ENCODE results near the gene VAV3.

The VAV3 gene

DNA sequence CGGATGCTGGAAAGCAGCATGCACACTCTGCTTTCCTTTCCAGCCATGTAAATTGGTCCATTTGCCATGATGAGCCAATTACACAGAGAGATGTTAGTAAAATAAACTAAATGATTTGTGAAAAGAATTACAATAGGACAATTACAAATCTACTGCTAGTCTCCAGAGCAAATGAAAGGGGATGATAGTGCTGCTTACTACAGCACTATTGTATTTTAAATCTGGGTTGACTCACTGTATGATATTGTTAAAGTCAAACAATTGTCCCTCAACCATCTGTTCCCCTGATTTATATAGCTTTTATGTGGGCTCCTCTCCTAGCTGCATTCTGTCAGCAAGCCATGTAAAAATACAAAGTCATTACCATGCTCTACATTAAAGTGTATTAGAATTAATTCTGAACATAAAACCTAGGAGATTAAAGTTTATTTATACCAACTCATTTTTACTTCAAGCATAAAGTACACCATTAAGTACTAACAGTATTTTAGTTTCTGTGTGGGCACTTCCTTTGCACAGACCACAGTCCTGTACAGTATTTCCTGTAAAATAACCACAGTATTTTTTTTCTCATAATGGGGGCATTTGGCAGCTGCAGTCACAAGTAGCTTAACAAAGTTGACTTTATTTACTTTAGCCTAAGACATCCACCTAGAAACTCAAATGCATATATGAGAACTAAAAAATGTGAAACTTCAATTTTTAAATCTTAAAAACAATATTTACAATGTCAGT lies 135.8 kb downstream of the VAV3 start:
- DNase-seq: no peak

DNA sequence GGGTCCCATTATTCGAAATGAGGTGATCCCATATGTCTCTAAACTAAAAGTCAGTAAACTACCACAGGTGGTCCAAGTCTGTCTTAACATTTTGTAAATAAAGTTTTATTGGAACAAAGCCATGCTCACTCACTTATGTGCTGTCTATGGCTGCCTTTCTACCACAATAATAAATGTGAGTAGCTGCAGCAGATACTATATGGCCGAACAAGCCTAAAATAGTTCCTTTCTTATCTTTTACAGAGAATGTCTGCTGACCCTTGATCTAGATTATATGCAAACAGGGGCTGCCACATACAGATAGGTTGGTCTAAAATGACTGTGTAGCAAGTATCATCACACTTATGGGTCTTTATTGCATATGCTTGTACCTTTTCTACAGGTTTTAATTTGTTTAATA lies 140.0 kb downstream of the VAV3 start:
- no peak for DNase-seq

DNA sequence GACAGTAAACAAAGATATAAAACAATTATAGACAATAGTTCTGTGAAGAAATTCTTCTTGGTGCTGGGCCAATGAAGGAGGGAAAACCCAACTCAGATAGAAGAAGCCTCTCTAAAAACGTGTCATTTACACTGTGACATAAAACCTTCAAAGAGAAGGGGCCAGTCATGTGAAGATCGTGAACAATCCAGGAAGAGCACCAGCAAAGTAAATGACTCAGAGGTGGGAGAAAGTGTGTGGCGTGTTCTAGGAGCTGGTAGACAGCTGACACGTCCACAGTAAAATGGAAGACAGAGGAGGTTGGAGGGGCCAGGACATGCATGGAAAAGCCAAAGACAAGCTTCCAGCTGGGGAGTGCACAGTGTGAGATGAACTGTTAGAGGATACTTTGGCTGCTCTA lies 143.6 kb downstream of the VAV3 start:
- DNase-seq: no peak

DNA sequence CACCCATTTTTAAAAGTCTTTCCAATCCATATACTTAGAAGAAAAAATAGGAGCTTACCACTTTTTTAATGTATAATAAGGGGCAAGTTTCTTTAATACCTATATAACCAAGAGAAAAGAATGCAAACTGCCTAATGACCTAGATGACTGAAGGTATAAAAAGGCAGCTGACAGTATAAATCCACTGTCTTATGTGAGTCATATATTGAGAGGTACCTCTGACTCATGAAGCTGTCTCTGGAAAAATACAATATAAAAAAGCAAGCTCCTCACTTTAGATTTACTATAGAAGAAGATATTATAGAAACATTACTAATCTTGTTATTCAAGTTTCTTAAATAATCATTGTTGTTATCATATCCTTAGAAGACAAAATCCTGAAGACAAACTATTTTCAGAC lies 144.2 kb downstream of the VAV3 start:
- DNase-seq: no peak

DNA sequence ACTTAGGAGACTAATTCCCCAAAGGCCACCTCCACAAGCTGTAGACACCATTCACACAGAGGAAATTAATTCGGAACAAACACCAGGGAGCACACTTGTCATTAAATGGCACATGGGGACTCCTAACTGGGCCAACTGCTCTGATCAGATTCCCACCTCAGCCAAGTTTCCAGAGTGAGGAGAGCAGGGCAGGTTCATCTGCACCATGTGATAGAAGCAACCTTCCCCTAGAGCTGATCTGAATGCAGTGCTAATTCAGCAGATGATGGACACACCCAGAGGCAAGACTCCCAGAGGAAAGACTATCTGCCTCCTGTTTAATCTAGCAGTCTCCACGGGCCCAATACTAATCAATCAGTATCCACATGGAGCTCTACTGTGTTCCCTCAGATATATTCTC lies 147.0 kb downstream of the VAV3 start:
- no peak for DNase-seq

DNA sequence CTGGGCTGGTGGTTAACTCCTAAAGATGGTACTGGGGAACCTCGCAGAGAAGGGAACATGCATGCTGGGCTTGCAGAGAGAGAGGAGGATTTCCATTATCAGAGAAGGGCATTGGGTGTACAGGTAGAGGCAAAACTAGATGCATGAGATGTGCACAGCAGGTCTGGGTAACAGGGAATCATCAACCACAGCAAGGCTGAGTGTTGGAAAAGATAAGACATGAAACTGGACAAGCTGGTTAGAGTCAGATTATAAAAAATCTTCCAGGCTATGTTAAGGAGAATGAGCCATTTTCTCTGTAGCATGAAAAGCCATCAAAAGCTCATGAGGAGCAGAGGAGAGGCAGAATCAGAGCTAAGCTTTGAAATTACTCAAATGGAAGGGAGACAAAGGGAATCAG lies 147.8 kb downstream of the VAV3 start:
- DNase-seq: no peak

DNA sequence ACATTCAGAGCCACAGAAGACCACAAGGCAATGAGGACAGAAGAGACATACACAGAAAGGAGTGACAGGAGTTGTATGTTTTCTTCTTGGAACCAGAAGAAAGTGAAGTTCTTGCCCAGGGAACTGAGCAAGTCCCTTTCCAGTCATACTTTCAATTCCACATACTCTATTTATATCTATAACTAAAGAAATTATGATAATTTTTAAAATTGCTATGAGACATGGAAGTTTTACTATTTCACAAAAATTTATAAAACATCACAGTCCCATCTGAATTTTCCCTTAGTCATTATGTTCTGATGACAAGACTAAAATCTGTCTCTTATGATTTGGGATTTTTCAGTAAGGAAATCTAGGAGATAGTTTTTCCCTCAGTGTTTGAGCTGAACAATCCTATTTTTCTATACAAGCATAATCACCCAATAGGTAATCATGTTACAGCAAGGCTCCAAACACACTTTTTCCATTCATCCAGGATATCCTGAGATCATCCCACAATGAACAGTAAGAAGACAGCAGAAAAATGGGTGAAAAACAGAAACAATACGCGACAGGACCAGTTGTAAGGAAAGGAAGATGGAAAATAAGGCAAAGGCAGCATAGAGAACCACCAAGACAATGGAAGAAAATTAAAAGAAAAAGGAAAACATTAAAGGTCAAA lies 154.6 kb downstream of the VAV3 start:
- no peak for DNase-seq

DNA sequence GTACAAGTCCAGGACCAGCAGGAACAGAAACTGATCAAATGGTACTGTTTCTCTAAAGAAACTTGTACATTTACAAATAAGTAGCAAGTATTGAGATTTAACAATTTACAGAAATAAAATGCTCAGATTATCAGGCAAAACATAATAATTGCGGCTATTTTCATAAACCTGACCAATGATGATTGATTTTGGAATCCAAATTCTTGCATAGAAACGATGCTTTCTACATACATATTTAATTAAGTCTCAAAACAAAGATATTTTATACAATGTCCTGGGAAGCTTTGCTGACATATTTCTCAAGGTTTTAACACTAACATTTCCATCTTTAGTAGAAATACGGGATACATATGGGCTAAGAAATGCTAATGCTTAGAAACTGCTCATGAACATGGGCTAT lies 157.1 kb downstream of the VAV3 start:
- no peak for DNase-seq

DNA sequence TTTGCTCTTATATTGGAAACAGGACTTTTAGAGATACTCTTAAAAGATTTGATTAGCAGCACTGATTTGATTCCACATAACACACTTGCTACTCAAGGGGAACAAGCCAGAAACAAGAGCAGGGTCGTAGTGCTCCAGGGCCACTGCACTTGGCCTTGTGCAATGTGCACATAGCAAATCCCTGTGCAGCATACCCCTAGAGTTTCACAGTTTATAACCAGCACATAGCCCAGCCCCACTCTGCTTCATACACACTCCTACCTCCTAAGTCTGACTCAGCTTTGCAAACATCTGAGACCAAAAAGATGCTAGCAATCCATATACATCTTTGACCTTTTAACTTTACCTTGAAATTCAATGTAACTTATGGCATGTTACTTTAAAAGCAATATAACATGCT lies 157.6 kb downstream of the VAV3 start:
- no peak for DNase-seq

DNA sequence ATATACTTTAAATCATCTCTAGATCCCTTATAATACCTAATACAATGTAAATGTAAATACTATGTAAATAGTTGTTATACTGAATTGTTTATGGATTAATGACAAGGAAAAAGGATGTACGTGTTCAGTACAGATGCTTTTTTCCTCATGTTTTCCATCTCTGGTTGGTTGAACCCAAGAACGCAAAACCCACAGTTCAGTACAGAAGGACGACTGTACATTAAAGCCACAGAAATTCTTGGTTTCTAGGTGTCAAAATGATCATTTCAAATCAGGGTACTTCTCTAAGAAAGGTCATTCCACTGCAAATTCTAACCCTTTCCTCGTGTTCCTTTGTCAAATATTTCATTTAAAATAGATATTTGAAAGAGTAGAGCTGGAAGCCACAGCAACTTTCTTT lies 158.1 kb downstream of the VAV3 start:
- no peak for DNase-seq

DNA sequence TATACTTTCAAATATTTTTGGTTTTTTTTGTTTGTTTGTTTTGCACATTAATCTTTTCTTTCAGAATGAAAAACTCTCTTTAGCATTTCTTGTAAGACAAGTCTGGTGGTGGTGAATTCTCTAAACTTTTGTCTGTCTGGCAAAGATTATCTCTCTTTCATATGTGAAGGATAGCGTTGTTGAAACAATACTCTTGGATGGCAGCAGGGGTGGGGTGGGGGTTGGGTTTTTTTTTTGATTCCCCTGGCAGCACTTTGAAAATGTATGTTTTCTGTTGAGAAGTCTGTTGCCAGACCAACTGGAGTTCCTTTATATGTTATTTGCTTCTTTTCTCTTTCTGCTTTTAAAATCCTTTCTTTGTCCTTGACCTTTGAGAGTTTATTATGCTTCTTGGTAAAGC lies 160.2 kb downstream of the VAV3 start:
- DNase-seq: no peak

DNA sequence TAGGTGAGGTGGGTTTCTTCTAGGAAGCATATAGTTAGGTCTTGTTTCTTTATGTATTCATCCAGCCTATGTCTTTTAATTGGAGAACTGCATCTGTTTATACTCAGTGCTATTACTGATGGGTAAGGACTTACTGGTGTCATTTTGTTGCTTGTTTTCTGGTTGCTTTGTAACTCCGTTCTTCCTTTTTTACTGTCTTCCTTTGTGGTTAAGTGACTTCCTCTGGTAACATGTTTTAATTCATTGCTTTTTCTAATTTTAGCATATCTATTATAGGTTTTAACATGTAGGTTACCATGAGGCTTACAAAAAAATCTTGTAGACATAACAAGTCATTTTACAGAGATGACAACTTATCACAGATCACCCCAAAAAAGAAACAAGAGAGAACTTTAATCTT lies 160.8 kb downstream of the VAV3 start:
- no peak for DNase-seq

DNA sequence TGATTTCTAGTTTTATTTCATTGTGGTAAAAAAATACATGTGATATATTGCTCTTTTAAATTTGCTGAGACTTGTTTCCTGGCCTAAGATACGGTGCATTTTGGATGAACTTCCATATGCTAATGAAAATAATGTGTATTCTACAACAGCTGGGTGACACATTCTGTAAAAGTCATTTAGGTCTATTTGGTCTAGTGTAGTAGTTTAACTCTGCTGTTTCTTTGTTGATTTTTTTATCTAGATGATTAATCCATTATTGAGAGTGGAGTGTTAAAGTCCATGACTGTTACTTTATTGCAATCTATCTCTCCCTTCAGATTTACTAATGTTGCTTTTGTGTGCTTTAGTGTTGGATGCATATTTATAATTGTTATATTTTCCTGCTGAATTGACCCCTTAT lies 161.4 kb downstream of the VAV3 start:
- no peak for DNase-seq

DNA sequence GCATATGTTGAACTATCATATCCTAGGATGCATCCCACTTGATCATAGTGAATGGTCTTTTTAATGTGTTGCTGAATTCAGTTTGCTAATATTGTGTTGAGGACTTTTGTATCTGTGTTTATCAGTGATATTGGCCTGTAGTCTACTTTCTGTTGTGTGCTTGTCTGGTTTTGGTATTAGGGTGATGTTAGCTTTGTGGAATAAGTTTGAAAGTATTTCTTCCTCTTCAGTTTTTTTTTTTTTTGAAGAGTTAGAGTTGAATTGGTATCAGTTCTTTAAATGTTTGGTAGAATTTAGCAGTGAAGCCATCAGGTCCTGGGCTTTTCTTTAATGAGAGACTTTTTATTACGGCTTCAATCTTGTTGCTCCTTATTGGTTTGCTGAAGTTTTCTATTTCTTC lies 162.3 kb downstream of the VAV3 start:
- DNase-seq: no peak

DNA sequence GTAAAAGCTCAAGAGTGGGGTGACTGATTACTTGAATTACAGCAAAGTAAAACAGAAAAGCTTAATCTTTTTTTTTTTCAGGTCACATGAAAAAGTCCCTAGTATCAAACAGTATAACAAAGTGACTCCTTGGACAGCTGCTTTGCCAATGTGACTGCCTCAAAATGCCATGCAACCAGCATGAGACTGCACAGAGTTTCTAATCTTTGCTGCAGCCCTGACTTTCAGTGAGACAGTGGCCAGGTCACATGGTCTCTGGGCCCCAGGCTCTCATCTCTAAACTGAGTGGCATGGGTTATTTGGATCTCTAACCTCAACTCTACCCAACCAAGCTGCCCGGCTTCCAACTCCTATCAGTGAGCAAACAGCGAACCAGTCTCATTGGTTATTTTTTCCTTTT lies 169.0 kb downstream of the VAV3 start:
- no peak for DNase-seq

DNA sequence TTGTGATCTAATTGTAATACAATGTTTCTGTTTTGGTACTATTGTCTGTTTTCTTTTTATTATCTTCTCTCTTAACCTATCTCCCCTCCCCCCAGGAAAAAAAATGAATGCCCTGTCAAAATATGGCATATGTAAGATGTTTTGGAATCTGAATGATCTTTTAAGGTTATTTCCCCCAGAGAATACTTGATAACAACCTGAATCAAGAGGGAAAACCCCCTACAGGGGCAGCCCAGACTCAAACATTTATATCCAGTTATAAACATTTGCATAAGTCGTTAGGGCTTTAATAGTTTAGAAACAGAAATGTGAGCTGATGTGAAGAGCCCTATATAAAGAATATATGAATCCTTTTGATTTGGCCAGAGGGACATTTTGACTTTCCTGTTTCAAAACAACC lies 169.5 kb downstream of the VAV3 start:
- no peak for DNase-seq

DNA sequence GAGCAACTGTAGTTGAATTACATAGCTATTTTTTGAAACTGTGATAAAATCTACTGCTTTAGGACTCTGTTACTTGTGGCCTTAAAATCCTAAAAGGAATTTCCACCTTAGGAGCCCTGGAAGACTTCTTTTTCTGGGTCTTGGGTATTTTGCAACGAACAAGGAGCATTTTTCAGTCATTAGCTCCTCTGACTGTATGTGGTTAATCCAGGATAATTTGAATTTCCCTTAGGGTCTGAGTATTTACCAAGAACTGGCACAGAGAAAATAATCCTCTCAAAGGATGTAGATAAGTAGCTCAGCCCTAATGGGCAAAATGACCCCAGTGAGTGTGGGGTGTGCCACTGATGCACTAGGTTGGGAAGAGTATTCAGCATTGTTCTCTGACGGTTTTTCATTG lies 170.4 kb downstream of the VAV3 start:
- no peak for DNase-seq

DNA sequence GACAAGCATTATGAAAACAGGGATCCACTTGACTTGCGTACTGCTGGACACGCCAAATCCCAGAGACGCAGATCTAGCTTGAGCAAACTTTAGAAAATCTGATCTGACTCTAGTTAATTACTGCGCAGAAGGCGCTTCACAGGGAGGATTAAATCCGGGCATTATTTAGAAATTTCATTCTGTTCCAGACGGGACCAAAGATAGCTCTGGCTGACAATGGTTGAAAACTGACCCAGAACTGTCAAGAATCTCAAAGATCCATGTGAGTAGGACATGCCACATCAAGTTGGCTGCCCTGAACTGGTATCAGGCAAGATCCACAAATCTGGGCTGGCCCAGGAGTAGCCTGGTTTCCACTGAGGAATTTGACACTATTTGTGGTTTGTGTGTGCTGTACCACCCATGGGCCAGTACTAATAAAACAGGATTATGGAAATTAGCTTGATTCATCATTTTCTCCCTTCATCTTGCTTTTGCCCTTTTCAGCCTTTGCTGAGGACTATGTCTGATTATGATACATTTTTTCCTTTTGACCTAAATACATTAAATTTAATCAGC lies 171.0 kb downstream of the VAV3 start:
- DNase-seq: no peak

DNA sequence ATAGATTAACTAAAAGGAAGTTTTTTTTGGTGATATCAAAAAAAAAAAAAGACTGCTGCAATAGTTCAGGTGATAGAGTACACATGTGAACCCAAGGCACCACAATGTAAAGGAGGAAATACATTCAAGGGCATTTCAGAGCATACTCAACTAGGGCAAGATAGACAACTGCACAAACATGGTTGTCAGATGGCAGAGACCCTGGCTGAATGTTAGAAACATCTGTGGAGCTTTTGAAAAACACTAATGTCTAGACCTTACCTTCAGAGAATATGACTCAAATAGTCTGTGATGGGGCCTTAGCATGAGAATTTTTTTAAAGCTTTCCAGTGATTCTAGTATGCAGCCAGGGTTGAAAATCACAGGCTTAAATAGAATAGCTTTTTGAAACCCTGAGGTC lies 173.6 kb downstream of the VAV3 start:
- DNase-seq: no peak

DNA sequence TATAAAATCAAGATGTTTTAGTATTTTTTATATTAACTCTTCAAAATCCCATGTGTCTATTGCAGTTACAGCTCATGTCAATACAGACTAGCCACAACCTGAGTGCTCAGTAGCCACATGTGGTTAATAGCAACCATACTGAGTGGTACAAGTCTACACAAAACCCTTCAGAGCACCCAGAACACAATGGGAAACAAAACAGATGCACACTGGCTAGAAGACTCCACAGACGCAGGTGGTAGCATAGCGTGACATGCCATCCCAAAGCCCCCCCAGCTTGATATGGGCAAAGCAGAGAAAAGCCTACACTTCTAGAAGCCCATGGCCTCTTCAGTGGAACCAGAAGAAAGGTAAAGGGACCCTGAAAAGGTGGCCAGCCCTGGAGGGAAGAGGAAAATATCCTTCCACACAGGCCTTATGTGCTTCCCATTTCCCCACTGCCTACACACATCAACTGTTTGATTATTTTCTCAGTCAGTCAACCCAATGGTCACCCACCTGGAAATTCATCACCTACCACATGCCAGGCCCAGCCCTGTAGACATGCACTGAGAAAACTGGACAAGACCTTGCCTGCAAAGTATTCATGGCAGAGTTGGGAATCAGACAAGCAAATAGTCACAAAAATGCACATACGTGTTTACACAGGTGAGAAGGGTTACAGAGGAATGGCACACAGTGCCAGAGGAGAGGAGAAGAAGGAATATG lies 175.0 kb downstream of the VAV3 start:
- DNase-seq: no peak

DNA sequence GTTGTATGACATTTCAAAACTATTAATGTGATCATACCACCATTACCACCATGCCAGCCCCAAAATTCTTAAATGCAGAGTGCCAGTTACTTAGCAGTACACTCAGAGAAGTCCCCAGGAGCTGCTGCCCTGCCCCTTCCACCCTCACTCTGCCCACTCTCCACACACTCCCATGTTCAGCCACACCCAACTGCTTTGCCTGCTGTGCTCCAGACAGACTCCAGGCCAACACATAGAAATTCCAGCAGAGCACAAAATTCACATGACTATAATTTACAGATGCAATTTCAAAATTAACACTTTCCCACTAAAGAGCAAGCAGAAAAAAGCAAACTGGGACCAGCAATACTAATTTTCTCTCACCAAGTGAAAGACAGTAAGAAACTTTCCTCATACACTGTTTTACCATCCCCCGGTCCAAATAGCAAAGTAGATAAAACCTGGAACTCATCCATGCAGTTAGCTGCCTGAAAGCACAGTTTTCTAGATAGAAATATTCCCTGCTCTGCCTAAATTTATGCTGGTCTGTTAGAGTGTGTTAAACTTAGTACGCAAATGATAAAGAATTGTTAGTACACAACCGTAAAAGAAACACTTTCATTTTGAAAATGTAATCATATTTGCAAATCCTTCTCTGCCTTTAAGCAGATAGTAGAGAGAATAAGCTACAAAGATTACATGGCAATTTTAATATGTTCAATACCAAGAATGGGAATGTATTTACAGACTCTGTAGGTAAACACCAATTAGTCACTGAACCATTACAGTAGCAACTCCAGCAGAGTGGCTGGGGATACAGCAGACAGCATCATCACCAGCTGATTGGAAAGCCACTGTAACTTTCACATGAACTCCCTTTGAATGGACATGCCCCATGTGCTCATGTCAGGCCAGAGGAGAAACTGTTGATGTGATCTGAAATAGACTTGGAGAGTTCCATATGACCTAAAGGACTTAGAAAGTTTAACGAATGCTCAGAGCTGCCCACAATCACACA lies 176.5 kb downstream of the VAV3 start:
- DNase-seq: no peak

DNA sequence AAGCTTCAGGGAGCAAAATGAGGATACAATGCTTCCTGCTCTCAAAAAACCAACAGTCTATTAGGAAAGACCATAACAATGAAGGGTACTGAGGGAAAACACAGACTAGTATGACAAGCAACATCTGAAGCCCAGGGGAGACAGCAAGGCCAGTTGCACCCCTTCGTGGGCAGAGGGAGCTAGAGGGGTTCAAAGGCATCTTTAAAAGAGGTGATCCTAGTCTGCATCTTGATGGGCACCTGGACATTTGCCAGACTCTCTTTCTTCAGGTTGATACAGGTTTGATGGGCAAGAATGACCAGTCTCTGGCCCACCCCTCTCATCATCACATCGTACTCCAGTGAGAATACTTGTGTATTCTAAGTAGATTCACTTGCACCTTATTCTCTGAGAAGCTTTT lies 177.7 kb downstream of the VAV3 start:
- no peak for DNase-seq
